Endothelial cell of umbilical vein (primary cell): ENCODE data around the gene WRAP73. TPM values are rescaled to one million over a fixed set of nuclear protein-coding genes. Genes with fewer than 3 reads are reported as not detected.

Experiments used
- BruUV-seq: library from RNA; stranded (reverse); fragments of 400-500 nt; replicated peaks from 2 replicates; lab custom pipeline; 2021; lab: Mats Ljungman, UMichigan
- CTCF ChIA-PET: fragments of 300-600, 350-600 bp; sonication (Branson Sonifier 250); formaldehyde crosslinking; loops from one replicate; lab custom pipeline; 2021; ENCODE audit warnings: antibody characterized with exemption, inconsistent platforms; lab: Charles Lee
- POLR2A ChIA-PET: fragments of 300-600, 350-600 bp; sonication (Branson Sonifier 250); formaldehyde crosslinking; loops from one replicate; lab custom pipeline; 2021; ENCODE audit warnings: antibody characterized with exemption, inconsistent platforms; lab: Charles Lee
- DNase-seq: peaks from one replicate; pipeline ENCODE4 v3.0.0-alpha.2; 2011; ENCODE audit warnings: low read depth, low spot score
- FAIRE-seq: peaks from 2 replicates; lab custom pipeline; 2011; peaks lifted over from hg19 to GRCh38; lab: Jason Lieb, UNC
- H2AFZ ChIP-seq: 2 replicates; pipeline ENCODE4 v1.6.0; 2012; ENCODE audit warnings: low read depth, low read length, control low read depth, inconsistent platforms
- H3K27ac ChIP-seq: 2 replicates; pipeline ENCODE4 v1.5.1; 2011; ENCODE audit warnings: low read depth, mild to moderate bottlenecking, control low read depth, low read length, moderate library complexity; ENCODE audit not compliant: insufficient read depth
- H3K27me3 ChIP-seq, 2 experiments: 2 replicates each; pipeline versions ENCODE4 v1.6.0 to v1.6.1; 2011; ENCODE audit warnings: low read length in 2 of 2, mixed read lengths in 1 of 2; ENCODE audit not compliant: control insufficient read depth in 2 of 2, insufficient read depth in 2 of 2
- H3K36me3 ChIP-seq, 2 experiments: 2 replicates in 1 of 2; 3 replicates in 1 of 2; pipeline ENCODE4 v1.5.1; 2011; ENCODE audit warnings: low read length in 2 of 2, mild to moderate bottlenecking in 1 of 2, moderate library complexity in 1 of 2; ENCODE audit not compliant: control insufficient read depth in 2 of 2, insufficient read depth in 2 of 2; ENCODE audit errors: extremely low read depth in 1 of 2
- H3K4me1 ChIP-seq: 3 replicates; pipeline ENCODE4 v1.5.1; 2011; ENCODE audit warnings: mild to moderate bottlenecking, low read length; ENCODE audit not compliant: control insufficient read depth, insufficient read depth; ENCODE audit errors: extremely low read depth
- H3K4me2 ChIP-seq: 2 replicates; pipeline ENCODE4 v1.6.1; 2011; ENCODE audit warnings: low read length, control low read depth, mixed read lengths; ENCODE audit not compliant: insufficient read depth
- H3K4me3 ChIP-seq, 3 experiments: fragments of 200-600 bp in 1 of 3; sonication (generic), shearing (Covaris generic) in 1 of 3; replicated peaks in 1 of 3; 2 replicates each; pipeline ENCODE4 v1.5.1; 2011 to 2016; ENCODE audit warnings: control low read depth in 3 of 3, low read length in 3 of 3, mild to moderate bottlenecking in 2 of 3, inconsistent platforms in 1 of 3, low read depth in 1 of 3, moderate library complexity in 1 of 3; ENCODE audit not compliant: insufficient read depth in 1 of 3
- H3K79me2 ChIP-seq: 2 replicates; pipeline ENCODE4 v1.6.0; 2012; ENCODE audit warnings: low read length, inconsistent platforms; ENCODE audit not compliant: control insufficient read depth, insufficient read depth
- H3K9ac ChIP-seq: replicated peaks from 2 replicates; pipeline ENCODE3; 2011; ENCODE audit warnings: low read length, control low read depth; ENCODE audit not compliant: insufficient read depth; ENCODE audit errors: extremely low read depth
- H3K9me1 ChIP-seq: replicated peaks from 3 replicates; pipeline ENCODE4 v1.6.0; 2011; ENCODE audit warnings: mild to moderate bottlenecking, low read length; ENCODE audit not compliant: control insufficient read depth, insufficient read depth; ENCODE audit errors: extremely low read depth
- H3K9me3 ChIP-seq: replicated peaks from 2 replicates; pipeline ENCODE4 v1.5.1; 2012; ENCODE audit warnings: low read length, inconsistent platforms; ENCODE audit not compliant: control insufficient read depth, insufficient read depth
- H4K20me1 ChIP-seq: replicated peaks from 2 replicates; pipeline ENCODE3; 2011; ENCODE audit warnings: mild to moderate bottlenecking, low read length; ENCODE audit not compliant: control insufficient read depth, insufficient read depth; ENCODE audit errors: extremely low read depth
- EZH2 ChIP-seq: IDR thresholded peaks from 2 replicates; pipeline ENCODE4 v1.6.1; 2012; ENCODE audit warnings: borderline replicate concordance, low read depth, mild to moderate bottlenecking, moderate library complexity, low read length, inconsistent platforms; ENCODE audit not compliant: severe bottlenecking
- FOS ChIP-seq: IDR thresholded peaks from 2 replicates; pipeline ENCODE4 v1.6.1; 2011; ENCODE audit warnings: mild to moderate bottlenecking, low read length, moderate library complexity, borderline replicate concordance; ENCODE audit not compliant: insufficient read depth
- GATA2 ChIP-seq: IDR thresholded peaks from 2 replicates; pipeline ENCODE4 v1.7.0; 2011; ENCODE audit warnings: low read depth, mild to moderate bottlenecking, moderate library complexity, mixed read lengths, low read length; ENCODE audit not compliant: insufficient read length, insufficient read depth
- JUN ChIP-seq: IDR thresholded peaks from 2 replicates; pipeline ENCODE4 v1.6.1; 2011; ENCODE audit warnings: borderline replicate concordance, low read depth; ENCODE audit not compliant: insufficient read length, insufficient read depth
- MYC ChIP-seq: IDR thresholded peaks from one replicate; pipeline ENCODE4 v1.6.1; 2011; ENCODE audit warnings: mild to moderate bottlenecking, low read depth, low read length
- POLR2A ChIP-seq: IDR thresholded peaks from 2 replicates; pipeline ENCODE4 v1.6.1; 2012; ENCODE audit warnings: low read depth, mild to moderate bottlenecking, control low read depth, low read length
- POLR2AphosphoS5 ChIP-seq: IDR thresholded peaks from 2 replicates; pipeline ENCODE4 v1.6.1; 2012; ENCODE audit warnings: low read depth, mild to moderate bottlenecking, control low read depth, low read length, moderate library complexity; ENCODE audit not compliant: insufficient read depth
- dilution Hi-C: fragments of 300-500 bp; cut with MboI; formaldehyde crosslinking; loops from one replicate; pipeline ENCODE4 v1.15.0; 2019; ENCODE audit warnings: low sequenced_read_pairs; ENCODE audit not compliant: extremely low pct_ligation_motif_present
- intact Hi-C: fragments of 100-400 bp; cut with micrococcal nuclease; formaldehyde crosslinking; loops from one replicate; pipeline ENCODE4 v1.10.0; 2022
- polyA plus RNA-seq, 4 experiments: library from polyadenylated mRNA; depleted of rRNA in 3 of 4; stranded (reverse) in 3 of 4; unstranded in 1 of 4; fragments of >200 nt; gene quantifications; 2 replicates each; pipeline versions ENCODE4 v1.2.1 to v1.2.3, GENCODE V29; 2011 to 2012; ENCODE audit warnings: missing spikeins in 1 of 4
- total RNA-seq: library from RNA; stranded (reverse); gene quantifications from 2 replicates; pipeline ENCODE4 v1.2.3, GENCODE V29; 2021
- TF ChIP-seq, protein P1 (sequence below): IDR thresholded peaks from 2 replicates; pipeline ENCODE4 v1.6.1; 2011; ENCODE audit not compliant: insufficient read depth, insufficient read length
- TF ChIP-seq, protein P2 (sequence below), 2 donors: IDR thresholded peaks; 1 replicate in 1 of 2; 2 replicates in 1 of 2; pipeline ENCODE4 v1.5.1; 2011; ENCODE audit warnings: low read length in 2 of 2, mild to moderate bottlenecking in 2 of 2, moderate library complexity in 2 of 2, control low read depth in 1 of 2, inconsistent platforms in 1 of 2, low read depth in 1 of 2; ENCODE audit not compliant: insufficient read depth in 1 of 2; ENCODE audit errors: extremely low read depth in 1 of 2

The WRAP73 gene
- total and polyA plus RNA-seq, 2 donors (not counting 3 experiments of a cell fraction or from before 2014, with no cell fraction given) = 23.0 to 50.7 TPM

DNA sequence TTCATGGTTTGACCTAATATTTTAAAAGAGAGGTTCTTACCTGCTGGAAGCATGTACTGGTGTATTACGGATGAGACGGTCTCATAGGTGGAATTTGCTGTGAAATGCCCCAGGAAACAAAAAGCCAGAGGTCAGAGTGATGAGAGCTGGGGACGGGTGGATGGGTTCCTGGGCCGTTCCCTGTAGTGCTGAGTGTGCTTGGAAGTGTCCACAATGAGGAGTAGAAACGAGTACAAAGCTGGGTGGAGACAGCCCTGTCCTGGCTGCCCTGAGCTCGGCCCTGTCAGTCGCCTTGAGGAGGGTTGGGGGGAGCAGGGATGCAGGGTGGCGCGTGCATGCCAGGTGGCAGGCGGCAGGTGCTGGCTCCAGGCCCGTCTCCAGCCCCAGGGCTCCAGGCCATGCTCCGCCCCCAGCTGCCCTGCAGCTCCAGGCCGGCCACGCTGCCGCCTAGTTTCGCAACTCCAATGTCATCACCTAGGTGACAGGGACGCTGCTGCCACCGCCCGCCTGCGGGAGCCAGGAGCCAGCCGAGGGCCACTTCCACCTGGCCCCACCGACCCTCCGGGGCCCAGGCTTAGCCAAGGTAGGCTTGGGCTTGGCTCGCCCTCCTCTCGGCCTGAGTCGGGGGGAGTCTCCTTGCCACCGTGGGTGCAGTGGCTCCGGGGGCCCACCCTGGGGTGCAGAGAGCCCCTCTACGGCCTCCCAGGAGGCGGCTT, 18.8 kb upstream of the WRAP73 start:
- CTCF ChIA-PET = interaction anchor here (0.5 to 2.3 kb wide), 4 partner anchors 13 to 1759 kb away, joined by 3 to 6 read pairs (median 4); no protein-coding TSS in a partner anchor
- Histone ChIP-seq H3K9ac (no peak overlapping the region), H2AFZ (no peak overlapping the region), H3K79me2 (no peaks in the 10 kb centered on the region), H3K4me2 (no peak overlapping the region), H3K4me3 (no peak overlapping the region), H3K4me1 (peaks cover 6% of the 10 kb centered on the region), H3K27ac (no peak overlapping the region), H3K9me1 (no peaks in the 10 kb centered on the region), H4K20me1 (no peaks in the 10 kb centered on the region), H3K27me3 (no peaks in the 10 kb centered on the region), H3K9me3 (no peaks in the 10 kb centered on the region), H3K36me3 (no peaks in the 10 kb centered on the region)
- intact Hi-C loops = no loop called here
- FAIRE-seq (no peak), DNase-seq (no peak)
- POLR2A ChIA-PET = no interaction called here
- BruUV-seq = no TSS peak
- TF ChIP-seq MYC = no peak
- TF ChIP-seq GATA2 = no peak
- TF ChIP-seq POLR2AphosphoS5 = no peak
- no peak for TF ChIP-seq FOS
- TF ChIP-seq POLR2A = no peak
- TF ChIP-seq, protein P1, sequence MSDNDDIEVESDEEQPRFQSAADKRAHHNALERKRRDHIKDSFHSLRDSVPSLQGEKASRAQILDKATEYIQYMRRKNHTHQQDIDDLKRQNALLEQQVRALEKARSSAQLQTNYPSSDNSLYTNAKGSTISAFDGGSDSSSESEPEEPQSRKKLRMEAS = no peak
- no peak for TF ChIP-seq EZH2
- TF ChIP-seq JUN = no peak
- TF ChIP-seq, protein P2, sequence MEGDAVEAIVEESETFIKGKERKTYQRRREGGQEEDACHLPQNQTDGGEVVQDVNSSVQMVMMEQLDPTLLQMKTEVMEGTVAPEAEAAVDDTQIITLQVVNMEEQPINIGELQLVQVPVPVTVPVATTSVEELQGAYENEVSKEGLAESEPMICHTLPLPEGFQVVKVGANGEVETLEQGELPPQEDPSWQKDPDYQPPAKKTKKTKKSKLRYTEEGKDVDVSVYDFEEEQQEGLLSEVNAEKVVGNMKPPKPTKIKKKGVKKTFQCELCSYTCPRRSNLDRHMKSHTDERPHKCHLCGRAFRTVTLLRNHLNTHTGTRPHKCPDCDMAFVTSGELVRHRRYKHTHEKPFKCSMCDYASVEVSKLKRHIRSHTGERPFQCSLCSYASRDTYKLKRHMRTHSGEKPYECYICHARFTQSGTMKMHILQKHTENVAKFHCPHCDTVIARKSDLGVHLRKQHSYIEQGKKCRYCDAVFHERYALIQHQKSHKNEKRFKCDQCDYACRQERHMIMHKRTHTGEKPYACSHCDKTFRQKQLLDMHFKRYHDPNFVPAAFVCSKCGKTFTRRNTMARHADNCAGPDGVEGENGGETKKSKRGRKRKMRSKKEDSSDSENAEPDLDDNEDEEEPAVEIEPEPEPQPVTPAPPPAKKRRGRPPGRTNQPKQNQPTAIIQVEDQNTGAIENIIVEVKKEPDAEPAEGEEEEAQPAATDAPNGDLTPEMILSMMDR (IDR thresholded peaks at IDR 0.05; ENCODE audit: extremely low read depth in 1 of 2, insufficient read depth in 1 of 2, low read depth in 1 of 2, low read length in 2 of 2) = no peak
- dilution Hi-C loops = no loop called here
